T-helper 17 cell (primary cell): Measurements from ENCODE around the gene PALLD. TPM values are rescaled to one million over a fixed set of nuclear protein-coding genes. Genes with fewer than 3 reads are reported as not detected.

Experiments
- ATAC-seq: fragments of 150-1000 bp; cut with Tn5 transposase; 2 replicates; pipeline ENCODE4 v1.10.0; 2021; ENCODE audit warnings: mild to moderate bottlenecking, moderate library complexity
- DNase-seq, 3 donors: peaks; one replicate each; pipeline versions ENCODE4 v3.0.0 to v3.0.0-alpha.2; 2020 to 2021
- H3K9me3 ChIP-seq: one replicate; pipeline ENCODE4 v1.7.0; 2013; ENCODE audit warnings: low read length, mild to moderate bottlenecking; ENCODE audit not compliant: control insufficient read depth, poor library complexity, severe bottlenecking
- H3K27ac Mint-ChIP-seq: one replicate; pipeline ENCODE4 v1.8.0; 2022; ENCODE audit warnings: mild to moderate bottlenecking, moderate library complexity, mixed read lengths
- H3K27me3 Mint-ChIP-seq: one replicate; pipeline ENCODE4 v1.8.0; 2022; ENCODE audit warnings: mixed read lengths
- H3K36me3 Mint-ChIP-seq: one replicate; pipeline ENCODE4 v1.8.0; 2022; ENCODE audit warnings: low read depth, mixed read lengths
- H3K4me1 Mint-ChIP-seq: one replicate; pipeline ENCODE4 v1.8.0; 2022; ENCODE audit warnings: mild to moderate bottlenecking, mixed read lengths
- H3K4me3 Mint-ChIP-seq: one replicate; pipeline ENCODE4 v1.8.0; 2022; ENCODE audit warnings: mild to moderate bottlenecking, moderate library complexity, mixed read lengths
- total RNA-seq, 4 donors: library from RNA in 2 of 4; stranded (reverse) in 2 of 4; gene quantifications; one replicate each; pipeline ENCODE4 v1.2.3 and lab custom pipeline; 2022 to 2026

The PALLD gene
- total RNA-seq, 2 donors from 2014 or later: 0.26 to 0.67 TPM

- Mint-ChIP-seq H3K27ac (no peak overlapping the region), H3K36me3 (no peaks in the 10 kb centered on the region), H3K4me3 (no peak overlapping the region), H3K27me3 (peaks cover 15% of the 10 kb centered on the region), H3K4me1 (no peaks in the 10 kb centered on the region)
- DNase-seq: no peak
- H3K9me3 ChIP-seq: no peaks in the 10 kb centered on the region
- no peak for ATAC-seq
Measured at GRCh38 chr4:168765322-168765721, 268.5 kb downstream of the PALLD start.

- DNase-seq (no peak), ATAC-seq (no peak)
- Mint-ChIP-seq H3K4me3 (no peak overlapping the region), H3K27ac (no peak overlapping the region), H3K36me3 (no peaks in the 10 kb centered on the region), H3K4me1 (no peaks in the 10 kb centered on the region), H3K27me3 (peaks cover 16% of the 10 kb centered on the region)
- H3K9me3 ChIP-seq: no peaks in the 10 kb centered on the region
Measured at GRCh38 chr4:168765726-168766125, 268.9 kb downstream of the PALLD start.

DNA sequence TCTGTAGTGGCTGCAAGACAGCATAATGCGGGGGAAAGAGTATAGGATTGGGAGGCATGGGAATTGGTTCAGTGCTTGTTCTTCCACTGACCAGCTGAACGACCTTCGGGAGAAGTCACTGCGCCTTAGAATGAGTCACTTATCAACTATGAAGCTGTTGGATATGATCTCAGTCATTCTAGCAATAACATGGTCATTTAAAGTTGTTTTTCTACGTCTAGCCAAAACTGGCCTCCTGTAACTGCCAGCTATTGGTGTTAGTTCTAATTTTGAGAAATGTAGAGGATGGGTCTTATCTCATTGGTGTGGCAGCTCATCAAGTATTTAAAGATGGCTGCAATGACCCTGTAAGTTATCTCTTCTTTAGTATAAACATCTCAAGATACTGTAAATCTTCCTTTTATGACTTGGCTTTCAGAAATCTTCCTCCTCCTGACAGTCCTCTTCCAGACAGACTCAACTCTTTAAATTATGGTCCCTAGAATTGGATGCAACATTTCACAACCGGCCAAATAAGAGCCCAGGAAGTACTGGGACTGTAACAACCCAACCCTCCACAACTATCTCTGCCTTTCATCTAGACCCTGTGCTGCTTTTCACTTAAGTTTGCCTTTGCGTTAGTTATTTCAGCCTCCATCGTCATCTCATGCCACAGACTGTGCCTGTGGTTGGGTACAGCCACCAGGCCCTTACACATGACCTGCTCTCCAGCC lies 269.9 kb downstream of the PALLD start:
- Mint-ChIP-seq H3K27me3 (peaks cover 16% of the 10 kb centered on the region), H3K27ac (no peak overlapping the region)

DNA sequence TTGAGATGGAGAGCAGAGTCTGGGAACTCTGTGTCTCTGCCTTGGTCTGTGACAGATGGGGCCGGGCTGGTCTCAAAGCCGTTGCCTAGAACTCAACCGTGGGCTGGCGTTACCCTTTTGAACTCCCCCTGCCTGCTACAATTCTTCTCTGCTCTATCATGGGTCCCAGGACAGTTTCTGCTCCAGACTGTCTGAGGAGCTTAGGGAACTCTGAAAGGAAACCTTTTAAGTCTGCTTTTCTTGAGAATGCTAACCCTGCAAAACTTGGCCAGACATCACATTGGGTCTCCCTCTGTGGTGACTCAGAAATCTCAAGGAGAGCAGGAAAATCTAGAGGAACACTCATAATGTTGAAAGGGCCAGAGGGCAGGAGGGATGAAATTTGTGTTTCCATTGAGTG lies 272.6 kb downstream of the PALLD start:
- no peaks in the 10 kb centered on the region for H3K36me3 Mint-ChIP-seq
- H3K27me3 Mint-ChIP-seq: peaks cover 23% of the 10 kb centered on the region
- no peak overlapping the region for H3K4me3 Mint-ChIP-seq
- ATAC-seq: no peak
- H3K4me1 Mint-ChIP-seq: no peaks in the 10 kb centered on the region
- no peaks in the 10 kb centered on the region for H3K9me3 ChIP-seq
- no peak overlapping the region for H3K27ac Mint-ChIP-seq
- no peak for DNase-seq

More for the DNA sequence above, 269.9 kb downstream of the PALLD start:
- Mint-ChIP-seq H3K4me3 (no peak overlapping the region), H3K4me1 (no peaks in the 10 kb centered on the region), H3K36me3 (no peaks in the 10 kb centered on the region)
- ATAC-seq: no peak
- no peaks in the 10 kb centered on the region for H3K9me3 ChIP-seq
- DNase-seq: no peak

DNA sequence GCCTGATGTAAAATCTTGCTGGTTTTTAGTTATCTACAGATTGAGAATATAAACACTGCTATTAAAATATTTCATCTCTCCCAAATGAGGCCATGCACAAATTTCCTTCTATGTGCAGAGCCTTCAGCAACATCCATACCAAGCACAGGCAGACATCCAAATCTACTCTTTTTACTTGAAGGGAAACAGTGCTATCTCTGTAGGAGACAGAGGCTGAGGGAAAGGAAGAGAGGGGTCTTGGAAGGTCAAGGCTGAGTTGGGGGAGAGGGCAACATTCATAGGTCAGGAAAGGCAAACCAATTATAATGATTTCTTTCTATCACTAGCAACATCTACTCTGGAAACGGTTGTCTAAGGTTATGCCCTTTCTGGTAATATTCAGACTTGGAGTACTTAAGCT lies 273.0 kb downstream of the PALLD start:
- ATAC-seq (no peak), DNase-seq (no peak)
- no peaks in the 10 kb centered on the region for H3K36me3 Mint-ChIP-seq
- no peak overlapping the region for H3K4me3 Mint-ChIP-seq
- H3K27me3 Mint-ChIP-seq: peaks cover 23% of the 10 kb centered on the region
- H3K4me1 Mint-ChIP-seq: no peaks in the 10 kb centered on the region
- H3K9me3 ChIP-seq: no peaks in the 10 kb centered on the region
- no peak overlapping the region for H3K27ac Mint-ChIP-seq

DNA sequence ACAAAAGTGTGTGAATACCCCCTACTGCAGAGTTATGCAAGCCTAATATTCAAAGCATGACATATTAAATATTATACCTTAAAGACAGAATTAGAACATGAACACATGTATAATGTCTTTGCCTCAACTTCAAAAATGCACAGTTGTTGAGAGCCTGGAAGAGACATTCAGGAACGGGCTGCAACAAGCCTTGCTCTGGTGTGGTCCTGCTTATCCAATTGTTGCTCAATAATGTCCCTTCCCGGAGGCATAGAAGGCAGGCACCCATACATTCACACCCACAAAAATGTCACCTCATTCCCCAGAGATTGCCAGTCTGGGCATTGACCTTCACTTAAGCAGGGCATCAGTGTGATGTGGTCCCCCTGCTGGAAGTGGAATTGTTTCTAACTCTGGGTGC lies 274.4 kb downstream of the PALLD start:
- ATAC-seq: no peak
- Mint-ChIP-seq H3K27ac (no peak overlapping the region), H3K27me3 (peaks cover 20% of the 10 kb centered on the region), H3K4me1 (no peaks in the 10 kb centered on the region), H3K4me3 (no peak overlapping the region), H3K36me3 (no peaks in the 10 kb centered on the region)
- no peak for DNase-seq
- H3K9me3 ChIP-seq: no peaks in the 10 kb centered on the region

DNA sequence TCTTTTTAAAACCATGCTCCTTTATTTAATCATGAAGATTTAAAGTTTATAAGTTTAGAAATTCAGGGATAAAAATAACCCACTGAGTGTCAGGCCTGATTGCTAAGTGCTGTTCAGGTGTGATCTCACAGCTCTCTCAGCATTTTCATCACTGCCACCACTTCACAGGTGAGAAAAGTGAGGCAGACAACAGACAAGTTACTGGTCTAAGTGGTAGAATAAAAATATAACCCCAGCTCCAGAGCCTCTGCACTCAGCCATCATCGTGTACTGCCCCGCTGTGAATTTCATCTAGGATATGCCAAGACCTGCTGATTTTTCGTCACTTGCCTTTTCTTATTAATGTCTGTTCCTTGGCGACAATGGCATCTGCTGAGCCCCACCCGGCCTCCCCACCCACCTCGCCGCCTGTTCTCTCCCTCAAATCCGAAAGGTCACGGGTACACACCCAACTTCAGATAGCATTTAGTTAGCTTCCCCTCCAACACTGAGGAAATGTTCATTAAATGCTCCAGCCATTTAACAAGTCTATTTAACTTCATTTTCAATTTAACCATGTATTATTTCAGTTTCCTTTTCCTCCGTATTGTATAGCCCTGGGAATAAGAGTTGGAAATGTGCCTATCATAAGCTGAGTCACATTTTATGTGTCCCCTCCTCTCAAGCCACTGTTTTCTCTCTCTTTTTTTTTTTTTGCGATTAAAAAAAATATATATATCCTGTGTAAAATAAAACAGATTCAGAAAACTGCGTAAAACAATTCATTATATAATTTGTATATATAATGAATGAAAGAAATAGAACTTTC lies 276.7 kb downstream of the PALLD start:
- Mint-ChIP-seq H3K27me3 (peaks cover 17% of the 10 kb centered on the region), H3K4me1 (no peaks in the 10 kb centered on the region), H3K36me3 (no peaks in the 10 kb centered on the region), H3K4me3 (no peak overlapping the region), H3K27ac (no peak overlapping the region)
- no peak for ATAC-seq
- DNase-seq: no peak
- H3K9me3 ChIP-seq: no peaks in the 10 kb centered on the region

GRCh38 chr4:168776382-168776781 lies 279.5 kb downstream of the PALLD start:
- Mint-ChIP-seq H3K27me3 (peaks cover 18% of the 10 kb centered on the region), H3K4me3 (no peak overlapping the region), H3K27ac (no peak overlapping the region), H3K36me3 (no peaks in the 10 kb centered on the region), H3K4me1 (no peaks in the 10 kb centered on the region)
- DNase-seq (no peak), ATAC-seq (no peak)
- H3K9me3 ChIP-seq: no peaks in the 10 kb centered on the region

DNA sequence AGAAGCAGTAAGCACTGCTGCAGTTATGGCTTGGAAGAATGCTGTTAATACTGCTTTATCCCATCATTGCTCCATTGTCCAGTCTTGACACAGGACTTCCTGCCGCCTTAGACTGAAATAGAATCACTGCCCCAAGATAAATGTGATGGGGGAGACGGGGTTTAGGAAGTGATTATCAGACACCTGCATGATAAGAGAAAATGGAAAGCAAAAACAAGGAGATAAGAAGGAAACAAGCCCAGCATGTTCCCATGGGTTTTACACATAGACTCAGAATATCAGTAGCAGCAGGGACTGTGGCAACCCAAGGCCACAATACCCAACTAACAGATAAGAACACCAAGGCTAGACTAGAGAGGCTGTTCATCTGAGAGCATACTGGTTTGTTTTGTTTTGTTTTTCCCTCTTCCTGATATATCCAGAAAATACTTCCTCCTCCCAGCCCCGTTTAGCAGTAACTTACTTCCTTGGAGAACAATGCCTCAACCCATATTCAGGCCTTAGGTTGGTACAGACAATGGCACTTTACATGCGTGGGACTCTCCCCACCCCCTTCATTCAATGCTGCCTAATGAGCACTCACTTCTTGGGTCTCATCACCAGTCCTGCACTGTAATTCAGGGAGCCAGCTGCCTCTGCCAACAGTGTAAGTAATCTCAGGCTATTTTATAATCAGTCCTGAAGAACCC lies 280.6 kb downstream of the PALLD start:
- ATAC-seq: no peak
- H3K36me3 Mint-ChIP-seq: no peaks in the 10 kb centered on the region
- no peak for DNase-seq
- no peak overlapping the region for H3K4me3 Mint-ChIP-seq
- no peaks in the 10 kb centered on the region for H3K4me1 Mint-ChIP-seq
- H3K9me3 ChIP-seq: no peaks in the 10 kb centered on the region
- peaks cover 17% of the 10 kb centered on the region for H3K27me3 Mint-ChIP-seq
- H3K27ac Mint-ChIP-seq: no peak overlapping the region

- DNase-seq (no peak), ATAC-seq (no peak)
- H3K9me3 ChIP-seq: no peaks in the 10 kb centered on the region
- Mint-ChIP-seq H3K4me1 (peaks cover 2% of the 10 kb centered on the region), H3K27me3 (peaks cover 23% of the 10 kb centered on the region), H3K4me3 (no peak overlapping the region), H3K27ac (no peak overlapping the region), H3K36me3 (no peaks in the 10 kb centered on the region)
Measured at GRCh38 chr4:168781341-168781740, 284.5 kb downstream of the PALLD start.

DNA sequence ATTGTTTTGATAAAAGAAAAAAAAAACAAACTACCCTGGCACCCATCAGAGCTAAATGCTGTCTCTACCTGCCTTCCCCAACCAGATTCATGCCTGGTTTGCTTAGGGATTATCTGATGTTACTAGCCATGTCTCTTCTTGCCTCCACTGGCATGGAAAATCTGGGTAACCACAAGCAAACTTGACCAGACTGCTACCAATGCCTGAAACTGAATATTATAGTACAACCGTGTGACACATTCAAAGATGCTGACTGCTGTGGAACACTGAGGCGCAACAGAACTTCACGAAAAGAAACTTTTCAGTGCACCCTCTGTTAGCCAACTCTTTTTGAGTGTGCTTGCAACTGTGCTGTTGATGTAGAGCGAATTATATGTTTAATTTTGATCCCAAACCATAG lies 285.1 kb downstream of the PALLD start:
- peaks cover 23% of the 10 kb centered on the region for H3K27me3 Mint-ChIP-seq
- ATAC-seq (no peak), DNase-seq (no peak)
- peaks cover 2% of the 10 kb centered on the region for H3K4me1 Mint-ChIP-seq
- no peak overlapping the region for H3K4me3 Mint-ChIP-seq
- no peaks in the 10 kb centered on the region for H3K9me3 ChIP-seq
- no peak overlapping the region for H3K27ac Mint-ChIP-seq
- H3K36me3 Mint-ChIP-seq: no peaks in the 10 kb centered on the region

- no peak overlapping the region for H3K4me3 Mint-ChIP-seq
Measured at GRCh38 chr4:168782439-168782838, 285.6 kb downstream of the PALLD start.

DNA sequence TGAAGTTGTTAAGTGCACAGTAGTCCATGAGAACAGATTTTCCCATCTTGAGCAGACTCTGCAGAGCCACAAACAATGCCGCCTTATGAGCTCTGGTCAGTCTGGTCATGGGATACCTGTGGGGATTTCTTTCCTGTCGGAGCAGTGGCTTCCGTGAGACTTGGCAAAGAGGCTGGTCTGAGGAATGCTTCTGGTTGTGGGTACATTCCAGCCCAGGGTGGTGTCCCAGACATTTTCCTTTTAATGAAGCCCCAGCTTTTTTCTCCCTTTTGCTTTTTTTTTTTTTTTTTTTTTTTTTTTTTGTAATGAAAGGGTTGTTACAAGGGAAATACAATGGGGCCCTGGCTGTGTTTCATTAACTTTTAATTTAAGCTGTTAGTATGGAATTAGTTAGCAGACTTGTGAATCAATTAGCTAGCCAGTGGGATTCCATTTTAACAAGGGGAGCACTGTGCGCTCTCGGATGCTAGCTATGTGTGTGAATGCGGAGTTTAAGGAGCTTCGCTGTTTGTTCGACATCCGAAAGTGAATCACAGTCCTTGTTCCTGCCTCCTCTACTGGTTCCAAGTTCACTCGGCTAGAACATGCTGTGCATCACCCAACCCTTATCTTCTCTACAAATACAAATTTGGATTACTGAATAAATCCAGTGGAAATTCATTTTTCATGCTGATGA lies 288.1 kb downstream of the PALLD start:
- H3K9me3 ChIP-seq: no peaks in the 10 kb centered on the region
- peaks cover 23% of the 10 kb centered on the region for H3K27me3 Mint-ChIP-seq
- no peak overlapping the region for H3K4me3 Mint-ChIP-seq
- no peak overlapping the region for H3K27ac Mint-ChIP-seq
- peaks cover 4% of the 10 kb centered on the region for H3K4me1 Mint-ChIP-seq
- no peaks in the 10 kb centered on the region for H3K36me3 Mint-ChIP-seq
- ATAC-seq (no peak), DNase-seq (no peak)

More at GRCh38 chr4:168782439-168782838, 285.6 kb downstream of the PALLD start:
- Mint-ChIP-seq H3K4me1 (peaks cover 2% of the 10 kb centered on the region), H3K36me3 (no peaks in the 10 kb centered on the region), H3K27me3 (peaks cover 23% of the 10 kb centered on the region), H3K27ac (no peak overlapping the region)
- ATAC-seq (no peak), DNase-seq (no peak)
- no peaks in the 10 kb centered on the region for H3K9me3 ChIP-seq
